Fibroblast of lung (primary cell): ENCODE data around the gene PRKCSH.

Source experiments
- EZH2 ChIP-seq: IDR thresholded peaks from 2 replicates; pipeline ENCODE4 v1.5.1; 2012; ENCODE audit warnings: low read length, control low read depth, mild to moderate bottlenecking; ENCODE audit errors: missing control alignments
- TF ChIP-seq, protein P1 (sequence below), 2 donors: IDR thresholded peaks in 1 of 2; conservative IDR thresholded peaks in 1 of 2; 1 replicate in 1 of 2; 2 replicates in 1 of 2; pipeline ENCODE4 v1.5.1; 2011 to 2012; ENCODE audit warnings: low read length in 2 of 2, control low read depth in 1 of 2, inconsistent platforms in 1 of 2, low read depth in 1 of 2, mild to moderate bottlenecking in 1 of 2

DNA sequence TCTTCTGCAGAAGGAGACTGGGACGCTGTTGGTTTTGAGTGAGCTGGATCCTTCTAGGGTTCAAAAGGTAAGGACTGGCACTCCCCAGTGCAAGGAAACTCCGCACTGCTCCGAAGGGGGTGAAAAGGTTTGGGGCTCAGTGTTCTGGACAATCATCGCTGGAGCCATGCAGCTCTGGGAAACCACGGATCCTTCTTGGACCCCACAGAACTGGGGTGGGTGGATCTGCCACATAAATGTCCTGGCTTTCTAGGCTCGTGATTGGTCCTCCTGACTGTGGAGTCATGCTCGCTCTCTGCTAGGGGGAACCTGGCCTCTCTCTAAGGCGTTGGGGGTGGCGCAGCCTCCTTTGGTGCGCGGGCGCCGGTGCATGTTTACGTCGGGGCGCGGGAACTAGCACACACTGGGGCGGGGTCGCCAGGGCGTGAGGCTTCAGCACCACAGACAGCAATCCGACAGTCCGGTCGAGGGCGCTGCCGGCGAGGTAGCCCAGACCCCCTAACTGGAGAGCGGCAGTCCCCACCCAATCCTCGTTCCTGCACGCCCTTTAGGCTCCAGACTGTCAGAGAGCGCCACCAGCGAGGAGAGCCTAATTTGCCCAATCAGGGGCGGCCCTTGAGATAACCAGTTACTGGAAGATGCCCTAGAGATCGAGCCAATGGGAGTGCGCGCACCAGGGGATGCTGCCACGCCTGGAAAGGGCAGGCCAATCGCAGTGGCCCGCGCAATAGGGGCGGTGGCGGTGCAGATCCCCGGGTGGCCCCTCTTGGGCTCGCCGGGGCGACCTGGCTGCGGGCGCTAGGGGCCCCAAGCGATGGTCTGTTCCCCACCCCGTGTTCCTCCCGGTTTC is 46.3 kb downstream of the PRKCSH start:
- TF ChIP-seq, protein P1, sequence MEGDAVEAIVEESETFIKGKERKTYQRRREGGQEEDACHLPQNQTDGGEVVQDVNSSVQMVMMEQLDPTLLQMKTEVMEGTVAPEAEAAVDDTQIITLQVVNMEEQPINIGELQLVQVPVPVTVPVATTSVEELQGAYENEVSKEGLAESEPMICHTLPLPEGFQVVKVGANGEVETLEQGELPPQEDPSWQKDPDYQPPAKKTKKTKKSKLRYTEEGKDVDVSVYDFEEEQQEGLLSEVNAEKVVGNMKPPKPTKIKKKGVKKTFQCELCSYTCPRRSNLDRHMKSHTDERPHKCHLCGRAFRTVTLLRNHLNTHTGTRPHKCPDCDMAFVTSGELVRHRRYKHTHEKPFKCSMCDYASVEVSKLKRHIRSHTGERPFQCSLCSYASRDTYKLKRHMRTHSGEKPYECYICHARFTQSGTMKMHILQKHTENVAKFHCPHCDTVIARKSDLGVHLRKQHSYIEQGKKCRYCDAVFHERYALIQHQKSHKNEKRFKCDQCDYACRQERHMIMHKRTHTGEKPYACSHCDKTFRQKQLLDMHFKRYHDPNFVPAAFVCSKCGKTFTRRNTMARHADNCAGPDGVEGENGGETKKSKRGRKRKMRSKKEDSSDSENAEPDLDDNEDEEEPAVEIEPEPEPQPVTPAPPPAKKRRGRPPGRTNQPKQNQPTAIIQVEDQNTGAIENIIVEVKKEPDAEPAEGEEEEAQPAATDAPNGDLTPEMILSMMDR (conservative IDR thresholded peaks at IDR 0.05 in 1 of 2, IDR thresholded peaks at IDR 0.05 in 1 of 2; ENCODE audit: low read depth in 1 of 2, low read length in 2 of 2): no peak
- TF ChIP-seq EZH2: peak; percentile 98
